GM12878 (cell line): ENCODE results near the gene GOSR1. TPM values are rescaled to one million over a fixed set of nuclear protein-coding genes. Genes with fewer than 3 reads are reported as not detected.
A peak's percentile ranks its signal among the peaks of the same experiment; 100 is the strongest.
"Not testable (repeated sequence)": the region's sequence is repeated elsewhere in the genome, so short reads cannot be mapped to it uniquely, and the experiment has no call there.

Experiments used
- ATAC-seq: fragments of 200-7000 bp; cut with Tn5 transposase; 3 replicates; pipeline ENCODE4 v1.9.1; 2020; ENCODE audit warnings: mild to moderate bottlenecking, moderate library complexity
- BruUV-seq: library from RNA; stranded (reverse); fragments of 400-500 nt; replicated peaks from 2 replicates; lab custom pipeline; 2021; lab: Mats Ljungman, UMichigan
- CTCF ChIA-PET: fragments of 300-600 bp; sonication (Branson Sonifier 250); formaldehyde crosslinking; extraction: SDS; loops from one replicate; lab custom pipeline; 2021; ENCODE audit warnings: inconsistent platforms; lab: Yijun Ruan, JAX
- POLR2A ChIA-PET: fragments of 350-600 bp; formaldehyde crosslinking; extraction: SDS; loops from one replicate; lab custom pipeline; 2021; ENCODE audit warnings: inconsistent platforms; lab: Charles Lee
- RAD21 ChIA-PET: fragments of 300-600 bp; sonication (Branson Sonifier 250); formaldehyde crosslinking; loops from one replicate; lab custom pipeline; 2023; ENCODE audit warnings: antibody characterized with exemption; ENCODE audit not compliant: unreplicated experiment; lab: Charles Lee
- SMC1A ChIA-PET: fragments of 300-600 bp; sonication (Branson Sonifier 250); formaldehyde crosslinking; loops from one replicate; lab custom pipeline; 2023; ENCODE audit not compliant: unreplicated experiment, uncharacterized antibody; lab: Charles Lee
- DNase-seq: peaks from one replicate; pipeline ENCODE4 v3.0.0-alpha.2; 2011; ENCODE audit warnings: low read depth, low spot score
- FAIRE-seq: peaks from 3 replicates; lab custom pipeline; 2011; peaks lifted over from hg19 to GRCh38; lab: Jason Lieb, UNC
- H2AFZ ChIP-seq: 2 replicates; pipeline ENCODE4 v1.6.0; 2011; ENCODE audit warnings: low read depth, low read length, control low read depth; ENCODE audit not compliant: control insufficient read depth
- H3K27ac ChIP-seq: 2 replicates; pipeline ENCODE4 v1.5.1; 2011; ENCODE audit warnings: control low read depth; ENCODE audit not compliant: control insufficient read depth, insufficient read depth
- H3K27me3 ChIP-seq, 2 experiments: replicated peaks in 1 of 2; 2 replicates each; pipeline versions ENCODE4 v1.6.0 to v1.6.1; 2011; ENCODE audit warnings: low read length in 1 of 2; ENCODE audit not compliant: control insufficient read depth in 2 of 2, insufficient read depth in 2 of 2
- H3K36me3 ChIP-seq, 2 experiments: 2 replicates each; pipeline ENCODE4 v1.5.1; 2011; ENCODE audit warnings: low read length in 1 of 2; ENCODE audit not compliant: control insufficient read depth in 2 of 2, insufficient read depth in 2 of 2
- H3K4me1 ChIP-seq: 2 replicates; pipeline ENCODE4 v1.6.1; 2011; ENCODE audit warnings: mild to moderate bottlenecking, low read length, moderate library complexity, mixed read lengths; ENCODE audit not compliant: control insufficient read depth, insufficient read depth
- H3K4me2 ChIP-seq: 2 replicates; pipeline ENCODE4 v1.6.0; 2011; ENCODE audit warnings: control low read depth; ENCODE audit not compliant: control insufficient read depth, insufficient read depth
- H3K4me3 ChIP-seq: fragments of 200-600 bp; sonication (generic); 2 replicates; pipeline ENCODE4 v1.5.1; 2016
- H3K79me2 ChIP-seq: 2 replicates; pipeline ENCODE4 v1.6.0; 2011; ENCODE audit warnings: low read length; ENCODE audit not compliant: control insufficient read depth, insufficient read depth
- H3K9ac ChIP-seq: 2 replicates; pipeline ENCODE4 v1.8.0; 2011; ENCODE audit warnings: low read length, control low read depth, mixed read lengths; ENCODE audit not compliant: control insufficient read depth, insufficient read depth
- H3K9me3 ChIP-seq: replicated peaks from 3 replicates; pipeline ENCODE4 v1.5.1; 2011; ENCODE audit warnings: mild to moderate bottlenecking, low read length; ENCODE audit not compliant: control insufficient read depth, insufficient read depth
- H4K20me1 ChIP-seq: 2 replicates; pipeline ENCODE4 v1.6.0; 2011; ENCODE audit not compliant: control insufficient read depth, insufficient read depth
- NBN ChIP-seq: fragments of 450-650 bp; IDR thresholded peaks from 2 replicates; pipeline ENCODE4 v1.6.1; 2016
- REST ChIP-seq: IDR thresholded peaks from 2 replicates; pipeline ENCODE4 v1.6.1; 2012; ENCODE audit warnings: mild to moderate bottlenecking, low read depth, low read length
- WGBS: methylation state at CpG from one replicate; pipeline ENCODE4 v1.1.6; 2016; ENCODE audit warnings: low lambda C conversion rate; ENCODE audit not compliant: insufficient replicate concordance, insufficient coverage; ENCODE audit errors: missing lambda C conversion rate; 5-methylcytosine and 5-hydroxymethylcytosine counted together
- in situ Hi-C: fragments of 300-500 bp; cut with MboI; formaldehyde crosslinking; loops from 9 replicates; pipeline ENCODE4 v1.14.3; 2018; ENCODE audit warnings: mixed read lengths
- intact Hi-C: fragments of 100-400 bp; cut with micrococcal nuclease; formaldehyde crosslinking; loops from one replicate; pipeline ENCODE4 v1.14.2; 2022; ENCODE audit not compliant: unreplicated experiment
- polyA plus RNA-seq, 11 experiments: library from polyadenylated mRNA; depleted of rRNA in 4 of 11; unstranded in 6 of 11; stranded (reverse) in 5 of 11; fragments of >200 nt; fragmentation: Nextera tagmentation in 4 of 11; fragmentation: Illumina TruSeq in 1 of 11; extraction: Ambion mirVana in 4 of 11; extraction: Trizol in 1 of 11; gene quantifications; 1 replicate in 1 of 11; 2 replicates in 10 of 11; pipeline versions ENCODE4 v1.2.1 to v1.2.3, GENCODE V29; 2011 to 2016; ENCODE audit warnings: inconsistent platforms in 2 of 11, missing spikeins in 2 of 11, low read depth in 1 of 11
- total RNA-seq, 4 experiments: library from RNA; depleted of rRNA in 3 of 4; stranded (reverse); fragments of >200 nt in 3 of 4; fragmentation: Illumina TruSeq in 1 of 4; extraction: Trizol in 1 of 4; gene quantifications; 2 replicates each; pipeline versions ENCODE4 v1.2.1 to v1.2.3, GENCODE V29; 2013 to 2021
- TF ChIP-seq, protein P1 (sequence below): IDR thresholded peaks from 2 replicates; pipeline ENCODE4 v1.6.1; 2011; ENCODE audit warnings: borderline replicate concordance, low read depth, mild to moderate bottlenecking, moderate library complexity, low read length; ENCODE audit not compliant: insufficient read depth, poor library complexity, severe bottlenecking

Gene GOSR1
- total and polyA plus RNA-seq, 10 of the 15 experiments (the other 5 are each of a cell fraction or from before 2014, with no cell fraction given): 21.4 to 99.3 (median 42.9) TPM

DNA sequence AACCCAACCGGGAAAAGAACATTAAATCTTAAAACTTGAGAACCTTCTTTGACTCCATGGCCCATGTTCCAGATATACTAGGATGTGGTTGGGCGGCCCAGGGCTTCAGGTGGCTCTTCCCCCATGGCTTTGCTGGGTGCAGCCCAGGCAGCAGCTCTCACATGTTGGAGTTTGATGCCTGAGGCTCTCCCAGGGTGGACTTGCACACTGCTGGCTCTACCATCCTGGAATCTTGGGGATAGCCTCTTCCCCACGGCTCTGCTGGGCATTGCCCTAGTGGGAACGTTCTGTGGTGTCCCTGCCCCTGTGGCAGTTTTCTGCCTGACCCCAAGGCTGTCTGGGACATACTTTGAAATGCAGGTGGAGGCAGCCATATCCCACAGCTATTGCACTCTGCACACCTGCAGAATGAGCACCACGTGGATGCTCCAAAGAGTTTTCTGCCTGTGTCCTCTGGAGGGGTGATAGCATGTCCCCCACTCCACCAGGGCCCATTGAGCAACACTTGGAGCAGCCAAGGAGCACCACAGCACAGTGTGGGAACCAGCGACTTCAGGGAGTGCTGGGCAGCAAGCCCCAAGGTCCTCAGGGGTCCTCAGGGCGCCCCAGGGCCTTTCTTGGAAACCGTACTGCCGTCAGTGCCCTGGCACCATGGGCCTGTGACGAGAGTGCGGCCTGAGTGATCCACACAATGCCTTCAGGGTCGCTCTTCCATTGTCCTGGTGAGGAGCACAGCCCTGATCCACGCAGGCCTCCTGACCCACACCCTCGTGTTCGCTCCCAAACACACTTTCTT, 70.8 kb downstream of the GOSR1 start (continued):
- TF ChIP-seq NBN: no peak

DNA sequence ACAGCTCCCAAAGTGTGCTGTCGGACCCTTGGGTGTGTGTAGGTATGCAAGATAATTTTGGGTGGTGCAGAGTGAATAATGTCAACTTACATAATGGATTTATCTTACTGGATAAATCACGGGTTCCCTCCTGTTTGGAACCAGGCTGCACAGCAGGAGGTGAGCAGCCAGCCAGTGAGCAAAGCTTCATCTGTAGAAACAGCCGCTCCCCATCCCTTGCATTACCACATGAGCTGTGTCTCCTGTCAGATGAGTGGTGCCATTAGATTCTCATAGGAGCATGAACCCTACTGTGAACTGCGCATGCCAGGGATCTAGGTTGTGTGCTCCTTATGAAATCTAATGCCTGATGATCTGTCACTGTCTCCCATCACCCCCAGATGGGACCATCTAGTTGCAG, 72.0 kb downstream of the GOSR1 start:
- H3K4me3 ChIP-seq, H2AFZ ChIP-seq, SMC1A ChIA-PET, H3K79me2 ChIP-seq, in situ Hi-C loops, H3K27ac ChIP-seq, CTCF ChIA-PET, H4K20me1 ChIP-seq, BruUV-seq, H3K36me3 ChIP-seq, H3K9ac ChIP-seq, POLR2A ChIA-PET, H3K4me2 ChIP-seq, H3K27me3 ChIP-seq, H3K9me3 ChIP-seq, FAIRE-seq, ATAC-seq, RAD21 ChIA-PET, DNase-seq: not testable (repeated sequence)
- intact Hi-C loops: loop anchor here (5.0 kb wide), 1 partner anchor 53 kb away; no protein-coding TSS in a partner anchor
- H3K4me1 ChIP-seq: peaks cover 10% of the 10 kb centered on the region
- 85% methylated on average over 4 of the region's 4 CpGs for WGBS

DNA sequence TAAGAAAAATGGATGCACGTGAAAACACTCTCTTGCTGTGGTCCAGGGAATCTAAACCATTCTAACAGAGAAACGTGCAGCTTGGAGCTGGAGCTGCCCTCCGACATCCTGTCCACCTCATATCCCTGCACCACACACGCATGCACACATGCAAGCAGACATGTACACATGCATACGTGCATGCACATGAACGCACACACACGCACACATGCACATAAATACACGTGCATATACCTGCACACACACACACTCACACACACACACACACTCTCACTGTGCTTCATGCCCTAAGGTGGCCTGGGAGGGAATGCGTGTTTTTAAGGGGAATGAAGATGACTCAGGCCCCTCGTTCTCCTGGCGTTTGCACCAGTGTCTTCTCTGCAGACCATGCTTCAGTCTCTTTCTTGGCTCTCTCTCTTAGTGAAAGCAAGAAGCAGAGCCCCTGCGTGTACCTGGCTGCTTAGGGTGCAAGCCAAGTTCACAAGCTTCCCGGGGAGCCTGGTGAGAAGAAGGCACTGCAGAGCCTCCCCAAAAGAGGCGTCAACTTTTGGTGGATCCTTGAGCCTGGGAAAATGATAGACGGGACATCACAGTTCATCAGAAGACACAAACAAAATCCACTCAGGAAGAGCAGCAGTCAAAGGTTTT, 72.8 kb downstream of the GOSR1 start:
- Histone ChIP-seq H4K20me1 (no peaks in the 10 kb centered on the region), H3K4me2 (no peak overlapping the region), H3K4me3 (no peak overlapping the region), H3K36me3 (no peaks in the 10 kb centered on the region), H3K27ac (no peak overlapping the region), H3K9ac (no peak overlapping the region), H3K4me1 (peaks cover 10% of the 10 kb centered on the region), H3K9me3 (no peaks in the 10 kb centered on the region), H2AFZ (no peak overlapping the region), H3K27me3 (no peaks in the 10 kb centered on the region; a peak in 1 of 4 replicates), H3K79me2 (no peaks in the 10 kb centered on the region)
- FAIRE-seq (no peak), ATAC-seq (no peak), DNase-seq (no peak)
- POLR2A ChIA-PET: no interaction called here
- in situ Hi-C loops: no loop called here
- 74% methylated on average over 15 of the region's 15 CpGs for WGBS
- intact Hi-C loops: loop anchor here (2.0 to 5.0 kb wide), 2 partner anchors 52 to 73 kb away; partner anchors contain the start of gene GOSR1
- BruUV-seq: no TSS peak
- SMC1A ChIA-PET: no interaction called here
- no peak for TF ChIP-seq REST
- TF ChIP-seq, protein P1, sequence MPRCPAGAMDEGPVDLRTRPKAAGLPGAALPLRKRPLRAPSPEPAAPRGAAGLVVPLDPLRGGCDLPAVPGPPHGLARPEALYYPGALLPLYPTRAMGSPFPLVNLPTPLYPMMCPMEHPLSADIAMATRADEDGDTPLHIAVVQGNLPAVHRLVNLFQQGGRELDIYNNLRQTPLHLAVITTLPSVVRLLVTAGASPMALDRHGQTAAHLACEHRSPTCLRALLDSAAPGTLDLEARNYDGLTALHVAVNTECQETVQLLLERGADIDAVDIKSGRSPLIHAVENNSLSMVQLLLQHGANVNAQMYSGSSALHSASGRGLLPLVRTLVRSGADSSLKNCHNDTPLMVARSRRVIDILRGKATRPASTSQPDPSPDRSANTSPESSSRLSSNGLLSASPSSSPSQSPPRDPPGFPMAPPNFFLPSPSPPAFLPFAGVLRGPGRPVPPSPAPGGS: peak; percentile 89
- CTCF ChIA-PET: no interaction called here
- RAD21 ChIA-PET: no interaction called here
